ENCODE measurements around the gene NPPA. TPM values are rescaled to one million over a fixed set of nuclear protein-coding genes. Genes with fewer than 3 reads are reported as not detected.

Gene NPPA
- total RNA-seq, 1 donor from 2014 or later, result not detected

DNA sequence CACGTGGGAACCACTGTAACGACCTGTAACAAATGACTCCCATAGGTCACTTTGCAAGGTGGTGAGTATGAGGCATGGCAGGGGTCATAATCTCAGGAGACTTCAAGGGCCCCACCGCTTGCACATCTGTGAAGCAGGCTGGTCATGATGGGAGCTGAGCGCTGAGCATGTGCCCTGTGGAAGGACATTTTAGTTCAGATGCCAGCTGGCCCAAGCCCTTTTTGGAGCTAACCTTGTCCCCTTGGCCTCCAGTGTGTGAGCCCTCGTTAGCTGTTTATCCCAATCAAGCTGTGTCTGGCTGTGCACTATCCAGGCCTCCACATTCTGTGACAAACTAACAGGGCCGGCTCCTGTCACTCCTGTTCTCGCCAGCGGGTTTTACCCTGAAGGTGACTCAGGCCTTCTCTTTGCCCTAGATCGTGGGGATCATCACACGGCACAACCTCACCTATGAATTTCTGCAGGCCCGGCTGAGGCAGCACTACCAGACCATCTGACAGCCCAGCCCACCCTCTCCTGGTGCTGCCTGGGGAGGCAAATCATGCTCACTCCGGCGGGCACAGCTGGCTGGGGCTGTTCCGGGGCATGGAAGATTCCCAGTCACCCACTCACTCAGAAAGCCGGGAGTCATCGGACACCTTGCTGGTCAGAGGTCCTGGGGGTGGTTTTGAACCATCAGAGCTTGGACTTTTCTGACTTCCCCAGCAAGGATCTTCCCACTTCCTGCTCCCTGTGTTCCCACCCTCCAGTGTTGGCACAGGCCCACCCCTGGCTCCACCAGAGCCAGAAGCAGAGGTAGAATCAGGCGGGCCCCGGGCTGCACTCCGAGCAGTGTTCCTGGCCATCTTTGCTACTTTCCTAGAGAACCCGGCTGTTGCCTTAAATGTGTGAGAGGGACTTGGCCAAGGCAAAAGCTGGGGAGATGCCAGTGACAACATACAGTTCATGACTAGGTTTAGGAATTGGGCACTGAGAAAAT, 7.6 kb downstream of the NPPA start:
- Mint-ChIP-seq H3K27me3 (ENCODE audit: low read depth) (no peaks in the 10 kb centered on the region), H3K36me3 (peaks cover 29% of the 10 kb centered on the region), H3K4me3 (no peak overlapping the region), H3K9me3 (no peaks in the 10 kb centered on the region), H3K4me1 (peaks cover 17% of the 10 kb centered on the region), H3K27ac (no peak overlapping the region)
- DNase-seq (ENCODE audit: low spot score in 2 of 2, unreplicated experiment in 2 of 2), result no peak
- TF ChIP-seq, protein P1, sequence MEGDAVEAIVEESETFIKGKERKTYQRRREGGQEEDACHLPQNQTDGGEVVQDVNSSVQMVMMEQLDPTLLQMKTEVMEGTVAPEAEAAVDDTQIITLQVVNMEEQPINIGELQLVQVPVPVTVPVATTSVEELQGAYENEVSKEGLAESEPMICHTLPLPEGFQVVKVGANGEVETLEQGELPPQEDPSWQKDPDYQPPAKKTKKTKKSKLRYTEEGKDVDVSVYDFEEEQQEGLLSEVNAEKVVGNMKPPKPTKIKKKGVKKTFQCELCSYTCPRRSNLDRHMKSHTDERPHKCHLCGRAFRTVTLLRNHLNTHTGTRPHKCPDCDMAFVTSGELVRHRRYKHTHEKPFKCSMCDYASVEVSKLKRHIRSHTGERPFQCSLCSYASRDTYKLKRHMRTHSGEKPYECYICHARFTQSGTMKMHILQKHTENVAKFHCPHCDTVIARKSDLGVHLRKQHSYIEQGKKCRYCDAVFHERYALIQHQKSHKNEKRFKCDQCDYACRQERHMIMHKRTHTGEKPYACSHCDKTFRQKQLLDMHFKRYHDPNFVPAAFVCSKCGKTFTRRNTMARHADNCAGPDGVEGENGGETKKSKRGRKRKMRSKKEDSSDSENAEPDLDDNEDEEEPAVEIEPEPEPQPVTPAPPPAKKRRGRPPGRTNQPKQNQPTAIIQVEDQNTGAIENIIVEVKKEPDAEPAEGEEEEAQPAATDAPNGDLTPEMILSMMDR (IDR thresholded peaks at IDR 0.05; ENCODE audit: unreplicated experiment), result no peak

DNA sequence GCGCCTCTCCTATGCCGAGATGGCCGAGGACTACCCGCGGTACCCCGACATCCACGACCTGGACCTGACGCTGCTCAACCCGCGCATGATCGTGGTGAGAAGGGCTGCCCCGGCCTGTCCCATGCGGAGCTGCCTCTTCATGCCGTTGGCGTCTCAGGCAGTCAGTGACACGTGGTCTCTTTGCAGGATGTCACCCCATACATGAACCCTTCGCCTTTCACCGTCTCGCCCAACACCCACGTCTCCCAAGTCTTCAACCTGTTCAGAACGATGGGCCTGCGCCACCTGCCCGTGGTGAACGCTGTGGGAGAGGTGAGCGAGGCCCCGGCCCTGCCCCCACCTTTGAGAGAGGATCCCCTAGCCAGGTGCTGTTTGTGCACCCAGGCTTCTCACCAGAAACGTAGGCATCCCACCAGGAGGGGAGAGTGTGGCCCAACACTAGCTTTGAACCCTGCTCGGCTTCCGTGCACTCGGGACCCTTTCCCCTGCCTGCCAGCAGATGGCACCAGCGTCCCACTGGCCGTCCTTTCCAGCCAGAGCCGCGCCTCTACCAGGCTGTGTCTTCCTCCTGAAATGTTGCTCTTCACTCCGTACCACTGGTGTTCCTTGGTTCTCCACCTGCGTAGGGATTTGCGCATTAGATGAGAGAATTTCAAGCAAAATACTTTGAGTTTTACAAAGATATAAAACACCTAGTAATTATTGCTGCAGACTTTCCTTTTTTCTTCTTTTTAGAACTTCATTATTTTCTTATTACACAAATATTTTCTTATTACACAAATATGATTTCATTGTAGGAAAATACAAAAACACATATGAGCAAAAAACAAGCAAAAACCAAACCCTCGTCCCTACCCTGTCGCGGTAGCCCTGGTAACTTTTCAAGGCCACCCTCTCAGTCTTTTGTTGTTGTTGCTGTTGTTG, 9.0 kb downstream of the NPPA start:
- H3K27ac Mint-ChIP-seq, result no peak overlapping the region
- H3K4me1 Mint-ChIP-seq, result peaks cover 17% of the 10 kb centered on the region
- peaks cover 29% of the 10 kb centered on the region for H3K36me3 Mint-ChIP-seq
- DNase-seq (ENCODE audit: low spot score in 2 of 2, unreplicated experiment in 2 of 2), result peak; percentile 66 to 82
- H3K9me3 Mint-ChIP-seq, result no peaks in the 10 kb centered on the region
- H3K4me3 Mint-ChIP-seq, result no peak overlapping the region
- TF ChIP-seq, protein P1 (IDR thresholded peaks at IDR 0.05; ENCODE audit: unreplicated experiment), result peak; percentile 80
- no peaks in the 10 kb centered on the region for H3K27me3 Mint-ChIP-seq (ENCODE audit: low read depth)

DNA sequence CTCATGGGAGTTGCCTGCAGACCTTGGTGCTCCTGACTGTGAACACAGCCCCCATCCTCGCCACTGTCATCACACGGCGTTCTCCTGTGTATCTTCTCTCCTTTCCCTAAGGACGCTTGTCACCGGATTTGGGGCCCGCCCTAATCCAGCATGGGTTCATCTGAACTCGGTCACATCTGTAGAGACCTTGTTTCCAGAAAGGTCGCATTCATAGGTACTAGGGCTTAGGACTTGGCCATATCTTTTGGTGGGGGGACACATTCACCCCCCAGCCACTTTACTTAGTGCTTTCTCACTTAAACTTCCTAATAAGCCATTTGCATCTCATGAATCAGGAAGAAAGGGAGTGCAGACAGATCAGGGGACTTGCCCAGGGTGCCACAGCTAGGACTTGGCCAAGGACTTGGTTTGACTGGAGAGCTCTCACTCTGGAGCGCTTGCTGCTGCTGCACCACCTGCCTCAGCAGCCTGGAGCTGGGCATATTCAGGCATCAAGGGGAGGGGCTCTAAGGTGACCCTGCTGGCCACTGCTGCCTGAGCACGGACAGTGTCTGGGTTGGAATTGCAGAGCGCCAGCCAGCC, 9.7 kb downstream of the NPPA start:
- peaks cover 29% of the 10 kb centered on the region for H3K36me3 Mint-ChIP-seq
- H3K4me1 Mint-ChIP-seq, result peaks cover 17% of the 10 kb centered on the region
- TF ChIP-seq, protein P1 (IDR thresholded peaks at IDR 0.05; ENCODE audit: unreplicated experiment), result no peak
- no peak for DNase-seq (ENCODE audit: low spot score in 2 of 2, unreplicated experiment in 2 of 2)
- H3K9me3 Mint-ChIP-seq, result no peaks in the 10 kb centered on the region
- no peak overlapping the region for H3K27ac Mint-ChIP-seq
- H3K4me3 Mint-ChIP-seq, result no peak overlapping the region
- H3K27me3 Mint-ChIP-seq (ENCODE audit: low read depth), result no peaks in the 10 kb centered on the region

DNA sequence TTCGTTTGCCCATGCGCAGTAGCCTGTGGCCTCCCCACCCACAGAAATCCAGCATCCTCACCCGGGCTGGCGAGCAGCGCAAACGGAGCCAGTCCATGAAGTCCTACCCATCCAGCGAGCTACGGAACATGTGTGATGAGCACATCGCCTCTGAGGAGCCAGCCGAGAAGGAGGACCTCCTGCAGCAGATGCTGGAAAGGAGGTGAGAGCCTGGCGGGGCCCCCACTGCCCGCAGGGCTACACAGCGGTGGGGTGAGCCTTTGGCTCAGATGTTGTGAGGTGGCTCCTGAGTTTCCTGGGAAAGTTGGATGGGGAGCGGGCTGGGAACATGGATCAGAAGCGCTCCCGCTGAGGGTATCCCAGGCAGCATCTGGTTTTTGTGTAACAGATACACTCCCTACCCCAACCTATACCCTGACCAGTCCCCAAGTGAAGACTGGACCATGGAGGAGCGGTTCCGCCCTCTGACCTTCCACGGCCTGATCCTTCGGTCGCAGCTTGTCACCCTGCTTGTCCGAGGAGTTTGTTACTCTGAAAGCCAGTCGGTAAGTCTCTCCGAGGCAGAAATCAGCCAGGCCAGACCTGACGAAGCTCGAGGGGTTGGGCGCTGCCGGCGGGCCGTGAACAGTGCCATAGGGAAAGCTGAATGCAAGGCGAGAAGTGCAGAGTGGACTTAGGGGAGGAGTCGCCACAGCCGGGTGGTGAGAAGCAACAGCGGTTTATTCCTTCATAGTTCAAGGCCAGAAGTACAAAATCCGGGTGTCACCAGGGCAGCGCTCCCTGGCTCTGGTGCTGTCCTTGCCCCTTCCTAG, 10.4 kb downstream of the NPPA start:
- no peak overlapping the region for H3K27ac Mint-ChIP-seq
- TF ChIP-seq, protein P1 (IDR thresholded peaks at IDR 0.05; ENCODE audit: unreplicated experiment), result no peak
- H3K4me1 Mint-ChIP-seq, result peaks cover 12% of the 10 kb centered on the region
- no peak overlapping the region for H3K4me3 Mint-ChIP-seq
- DNase-seq (ENCODE audit: low spot score in 2 of 2, unreplicated experiment in 2 of 2), result no peak
- H3K36me3 Mint-ChIP-seq, result peaks cover 27% of the 10 kb centered on the region
- H3K27me3 Mint-ChIP-seq (ENCODE audit: low read depth), result no peaks in the 10 kb centered on the region
- H3K9me3 Mint-ChIP-seq, result no peaks in the 10 kb centered on the region
